Measurements from ENCODE around the gene SFXN5.

SFXN5 gene

GRCh38 chr2:73023497-73023896 is 48.0 kb downstream of the SFXN5 start:
- DNase-seq (ENCODE audit: low read depth), result no peak
- TF ChIP-seq CTCF (conservative IDR thresholded peaks at IDR 0.05; ENCODE audit: control insufficient read depth, insufficient read depth, low read depth, low read length), result no peak
- H3K4me3 ChIP-seq (ENCODE audit: control insufficient read depth, low read depth, low read length), result no peak overlapping the region

GRCh38 chr2:73022024-73022568 is 49.4 kb downstream of the SFXN5 start:
- no peak for DNase-seq (ENCODE audit: low read depth)

GRCh38 chr2:73021371-73022010 is 50.0 kb downstream of the SFXN5 start:
- H3K4me3 ChIP-seq (ENCODE audit: control insufficient read depth, low read depth, low read length), result no peak overlapping the region
- DNase-seq (ENCODE audit: low read depth), result no peak
- TF ChIP-seq CTCF (conservative IDR thresholded peaks at IDR 0.05; ENCODE audit: control insufficient read depth, insufficient read depth, low read depth, low read length), result no peak

More at GRCh38 chr2:73022024-73022568, 49.4 kb downstream of the SFXN5 start:
- no peak for TF ChIP-seq CTCF (conservative IDR thresholded peaks at IDR 0.05; ENCODE audit: control insufficient read depth, insufficient read depth, low read depth, low read length)
- no peak overlapping the region for H3K4me3 ChIP-seq (ENCODE audit: control insufficient read depth, low read depth, low read length)

- H3K4me3 ChIP-seq (ENCODE audit: control insufficient read depth, low read depth, low read length), result no peak overlapping the region
- peak; percentile 88 for DNase-seq (ENCODE audit: low read depth)
- TF ChIP-seq CTCF (conservative IDR thresholded peaks at IDR 0.05; ENCODE audit: control insufficient read depth, insufficient read depth, low read depth, low read length), result no peak
Measured at GRCh38 chr2:73020657-73021370, 50.7 kb downstream of the SFXN5 start.

GRCh38 chr2:73020306-73020656 is 51.2 kb downstream of the SFXN5 start:
- DNase-seq (ENCODE audit: low read depth), result no peak
- no peak overlapping the region for H3K4me3 ChIP-seq (ENCODE audit: control insufficient read depth, low read depth, low read length)
- TF ChIP-seq CTCF (conservative IDR thresholded peaks at IDR 0.05; ENCODE audit: control insufficient read depth, insufficient read depth, low read depth, low read length), result no peak

- no peak for TF ChIP-seq CTCF (conservative IDR thresholded peaks at IDR 0.05; ENCODE audit: control insufficient read depth, insufficient read depth, low read depth, low read length)
- DNase-seq (ENCODE audit: low read depth), result no peak
- H3K4me3 ChIP-seq (ENCODE audit: control insufficient read depth, low read depth, low read length), result no peak overlapping the region
Measured at GRCh38 chr2:73018188-73018825, 53.2 kb downstream of the SFXN5 start.
